ENCODE data around the gene TBXAS1.

DNA sequence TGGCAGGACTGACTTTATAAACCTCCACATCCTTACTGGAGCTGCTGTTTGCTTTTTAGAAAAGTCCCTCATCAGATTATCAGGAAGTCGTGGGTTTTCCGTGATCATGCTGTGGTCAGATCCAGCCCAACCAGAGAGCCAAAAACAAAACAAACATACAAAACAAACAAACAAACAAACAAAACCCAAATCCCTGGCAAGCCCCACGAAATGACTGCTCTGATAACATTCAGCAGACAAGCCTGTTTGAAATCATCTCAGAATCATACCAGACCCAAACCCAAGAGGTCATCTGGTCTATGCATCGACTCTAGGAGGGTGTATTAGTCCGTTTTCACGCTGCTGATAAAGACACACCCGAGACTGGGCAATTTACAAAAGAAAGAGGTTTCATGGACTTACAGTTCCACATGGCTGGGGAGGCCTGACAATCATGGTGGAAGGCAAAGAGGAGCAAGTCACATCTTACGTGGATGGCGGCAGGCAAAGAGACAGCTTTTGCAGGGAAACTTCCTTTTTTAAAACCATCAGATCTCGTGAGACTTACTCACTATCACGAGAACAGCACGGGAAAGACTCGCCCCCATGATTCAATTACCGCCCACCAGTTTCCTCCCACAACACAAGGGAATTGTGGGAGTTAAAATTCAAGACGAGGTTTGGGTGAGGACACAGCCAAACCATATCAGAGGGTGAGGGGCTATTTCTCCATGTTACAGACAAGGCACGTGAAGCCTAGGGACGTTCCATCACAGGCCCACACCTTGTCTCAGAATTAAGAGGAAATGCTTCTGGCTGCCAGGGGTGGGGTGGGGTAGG lies 148.0 kb downstream of the TBXAS1 start:
- TF ChIP-seq, protein P1, sequence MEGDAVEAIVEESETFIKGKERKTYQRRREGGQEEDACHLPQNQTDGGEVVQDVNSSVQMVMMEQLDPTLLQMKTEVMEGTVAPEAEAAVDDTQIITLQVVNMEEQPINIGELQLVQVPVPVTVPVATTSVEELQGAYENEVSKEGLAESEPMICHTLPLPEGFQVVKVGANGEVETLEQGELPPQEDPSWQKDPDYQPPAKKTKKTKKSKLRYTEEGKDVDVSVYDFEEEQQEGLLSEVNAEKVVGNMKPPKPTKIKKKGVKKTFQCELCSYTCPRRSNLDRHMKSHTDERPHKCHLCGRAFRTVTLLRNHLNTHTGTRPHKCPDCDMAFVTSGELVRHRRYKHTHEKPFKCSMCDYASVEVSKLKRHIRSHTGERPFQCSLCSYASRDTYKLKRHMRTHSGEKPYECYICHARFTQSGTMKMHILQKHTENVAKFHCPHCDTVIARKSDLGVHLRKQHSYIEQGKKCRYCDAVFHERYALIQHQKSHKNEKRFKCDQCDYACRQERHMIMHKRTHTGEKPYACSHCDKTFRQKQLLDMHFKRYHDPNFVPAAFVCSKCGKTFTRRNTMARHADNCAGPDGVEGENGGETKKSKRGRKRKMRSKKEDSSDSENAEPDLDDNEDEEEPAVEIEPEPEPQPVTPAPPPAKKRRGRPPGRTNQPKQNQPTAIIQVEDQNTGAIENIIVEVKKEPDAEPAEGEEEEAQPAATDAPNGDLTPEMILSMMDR (conservative IDR thresholded peaks at IDR 0.05): no peak
- TF ChIP-seq EZH2 (IDR thresholded peaks at IDR 0.05; ENCODE audit: low read depth): no peak
